ENCODE measurements around the gene TMEM233.
"Not testable (repeated sequence)": the region's sequence is repeated elsewhere in the genome, so short reads cannot be mapped to it uniquely, and the experiment has no call there.

TMEM233 gene

GRCh38 chr12:119609358-119609757, 15.8 kb downstream of the TMEM233 start:
- DNase-seq (ENCODE audit: low read depth), result no peak

- no peak for DNase-seq (ENCODE audit: low read depth)
Observed at GRCh38 chr12:119613319-119613936, 19.9 kb downstream of the TMEM233 start.

- no peak for DNase-seq (ENCODE audit: low read depth)
Observed at GRCh38 chr12:119614705-119615104, 21.1 kb downstream of the TMEM233 start.

- DNase-seq (ENCODE audit: low read depth), result no peak
Observed at GRCh38 chr12:119615518-119616475, 22.2 kb downstream of the TMEM233 start.

- not testable (repeated sequence) for DNase-seq (ENCODE audit: low read depth)
Observed at GRCh38 chr12:119618328-119618896, 24.8 kb downstream of the TMEM233 start.

- DNase-seq (ENCODE audit: low read depth), result no peak
Observed at GRCh38 chr12:119620490-119620889, 26.9 kb downstream of the TMEM233 start.

GRCh38 chr12:119621878-119622277, 28.3 kb downstream of the TMEM233 start:
- no peak for DNase-seq (ENCODE audit: low read depth)

GRCh38 chr12:119624966-119625365, 31.4 kb downstream of the TMEM233 start:
- DNase-seq (ENCODE audit: low read depth), result no peak

GRCh38 chr12:119627019-119627643, 33.6 kb downstream of the TMEM233 start:
- no peak for DNase-seq (ENCODE audit: low read depth)

GRCh38 chr12:119627686-119628085, 34.1 kb downstream of the TMEM233 start:
- no peak for DNase-seq (ENCODE audit: low read depth)

GRCh38 chr12:119630223-119630780, 36.7 kb downstream of the TMEM233 start:
- DNase-seq (ENCODE audit: low read depth), result no peak

GRCh38 chr12:119630962-119631550, 37.5 kb downstream of the TMEM233 start:
- no peak for DNase-seq (ENCODE audit: low read depth)

- DNase-seq (ENCODE audit: low read depth), result no peak
Observed at GRCh38 chr12:119631930-119632678, 38.5 kb downstream of the TMEM233 start.

GRCh38 chr12:119634743-119635142, 41.2 kb downstream of the TMEM233 start:
- DNase-seq (ENCODE audit: low read depth), result no peak

GRCh38 chr12:119642986-119643385, 49.4 kb downstream of the TMEM233 start:
- DNase-seq (ENCODE audit: low read depth), result no peak

- DNase-seq (ENCODE audit: low read depth), result no peak
Observed at GRCh38 chr12:119644930-119645329, 51.4 kb downstream of the TMEM233 start.

- no peak for DNase-seq (ENCODE audit: low read depth)
Observed at GRCh38 chr12:119645535-119646059, 52.0 kb downstream of the TMEM233 start.

GRCh38 chr12:119649202-119649808, 55.7 kb downstream of the TMEM233 start:
- DNase-seq (ENCODE audit: low read depth), result no peak

- DNase-seq (ENCODE audit: low read depth), result no peak
Observed at GRCh38 chr12:119652665-119653064, 59.1 kb downstream of the TMEM233 start.

GRCh38 chr12:119657001-119657400, 63.4 kb downstream of the TMEM233 start:
- not testable (repeated sequence) for DNase-seq (ENCODE audit: low read depth)
